GM13977 (cell line): ENCODE measurements around the gene SPO11.
A peak's percentile ranks its signal among the peaks of the same experiment; 100 is the strongest.
"Not testable (repeated sequence)": the region's sequence is repeated elsewhere in the genome, so short reads cannot be mapped to it uniquely, and the experiment has no call there.

Source experiments
- DNase-seq: peaks from one replicate; pipeline ENCODE4 v3.0.0; 2012; ENCODE audit warnings: low spot score
- CTCF ChIP-seq: IDR thresholded peaks from 2 replicates; pipeline ENCODE4 v1.5.1; 2012; ENCODE audit warnings: mild to moderate bottlenecking, control low read depth; ENCODE audit not compliant: insufficient read depth; ENCODE audit errors: extremely low read depth, missing control alignments
- in situ Hi-C: fragments of 300-500 bp; cut with MboI; formaldehyde crosslinking; loops from one replicate; pipeline ENCODE4 v1.12.0; 2022; ENCODE audit warnings: low sequenced_read_pairs, low pct_unique_long_range_greater_than_20kb, mixed read lengths, inconsistent platforms; ENCODE audit not compliant: unreplicated experiment

Gene SPO11

GRCh38 chr20:57342829-57343228 lies 13.2 kb downstream of the SPO11 start:
- in situ Hi-C loops: no loop called here
- no peak for DNase-seq
- no peak for TF ChIP-seq CTCF

- DNase-seq: peak; percentile 48
- in situ Hi-C loops: no loop called here
- TF ChIP-seq CTCF: peak; percentile 75
Measured at GRCh38 chr20:57346477-57346876, 16.9 kb downstream of the SPO11 start.

GRCh38 chr20:57347393-57347792 lies 17.8 kb downstream of the SPO11 start:
- in situ Hi-C loops: no loop called here
- no peak for DNase-seq
- TF ChIP-seq CTCF: no peak

- in situ Hi-C loops, DNase-seq: not testable (repeated sequence)
Measured at GRCh38 chr20:57348200-57348921, 18.8 kb downstream of the SPO11 start.

DNA sequence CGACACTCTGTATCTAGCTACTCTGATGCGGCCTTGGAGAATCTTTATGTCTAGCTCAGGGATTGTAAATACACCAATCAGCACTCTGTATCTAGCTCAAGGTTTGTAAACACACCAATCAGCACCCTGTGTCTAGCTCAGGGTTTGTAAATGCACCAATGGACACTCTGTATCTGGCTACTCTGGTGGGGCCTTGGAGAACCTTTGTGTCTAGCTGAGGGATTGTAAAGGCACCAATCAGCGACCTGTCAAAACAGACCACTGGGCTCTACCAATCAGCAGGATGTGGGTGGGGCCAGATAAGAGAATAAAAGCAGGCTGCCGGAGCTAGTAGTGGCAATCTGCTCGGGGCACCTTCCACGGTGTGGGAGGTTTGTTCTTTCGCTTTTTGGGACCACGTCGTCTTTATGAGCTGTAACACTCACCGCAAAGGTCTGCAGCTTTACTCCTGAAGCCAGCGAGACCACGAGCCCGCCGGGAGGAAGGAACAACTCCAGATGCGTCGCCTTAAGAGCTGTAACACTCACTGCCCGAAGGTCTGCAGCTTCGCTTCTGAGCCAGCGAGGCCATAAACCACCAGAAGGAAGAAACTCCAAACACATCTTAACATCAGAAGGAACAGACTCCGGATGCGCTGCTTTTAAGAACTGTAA lies 19.4 kb downstream of the SPO11 start:
- in situ Hi-C loops, DNase-seq: not testable (repeated sequence)

GRCh38 chr20:57350081-57350710 lies 20.6 kb downstream of the SPO11 start:
- no peak for DNase-seq
- in situ Hi-C loops: no loop called here
- no peak for TF ChIP-seq CTCF

DNA sequence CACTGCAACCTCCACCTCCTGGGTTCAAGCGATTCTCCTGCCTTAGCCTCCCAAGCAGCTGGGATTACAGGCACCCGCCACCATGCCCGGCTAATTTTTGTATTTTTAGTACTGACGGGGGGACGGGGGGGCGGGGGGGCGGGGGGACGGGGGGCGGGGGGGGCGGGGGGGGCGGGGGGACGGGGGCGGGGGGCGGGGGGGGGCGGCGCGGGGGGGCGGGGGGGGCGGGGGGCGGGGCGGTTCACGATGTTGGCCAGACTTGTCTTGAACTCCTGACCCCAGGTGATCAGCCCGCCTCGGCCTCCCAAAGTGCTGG lies 21.1 kb downstream of the SPO11 start:
- in situ Hi-C loops, DNase-seq: not testable (repeated sequence)

- in situ Hi-C loops: no loop called here
- no peak for TF ChIP-seq CTCF
- DNase-seq: peak; percentile 90
Measured at GRCh38 chr20:57351042-57351783, 21.6 kb downstream of the SPO11 start, which contains the start of gene RAE1. Gene RAE1, plus strand, starts transcription at chr20:57351255. Its CDS starts 2,784 bp downstream, at chr20:57354039.
